Memory B cell (primary cell): ENCODE data around the gene CARS2.
A peak's percentile ranks its signal among the peaks of the same experiment; 100 is the strongest.
"Not testable (repeated sequence)": the region's sequence is repeated elsewhere in the genome, so short reads cannot be mapped to it uniquely, and the experiment has no call there.

Source experiments
- ATAC-seq: fragments of 150-1000 bp; cut with Tn5 transposase; 2 replicates; pipeline ENCODE4 v1.10.0; 2021; ENCODE audit warnings: low read depth, mild to moderate bottlenecking, moderate library complexity
- DNase-seq, 2 donors: peaks; one replicate each; pipeline ENCODE4 v3.0.0; 2022; ENCODE audit warnings: low spot score in 2 of 2
- H3K27ac Mint-ChIP-seq: one replicate; pipeline ENCODE4 v1.8.0; 2022; ENCODE audit warnings: mild to moderate bottlenecking, moderate library complexity, mixed read lengths
- H3K27me3 Mint-ChIP-seq: one replicate; pipeline ENCODE4 v1.8.0; 2022; ENCODE audit warnings: mixed read lengths
- H3K36me3 Mint-ChIP-seq: one replicate; pipeline ENCODE4 v1.8.0; 2022; ENCODE audit warnings: mild to moderate bottlenecking, mixed read lengths
- H3K4me1 Mint-ChIP-seq: one replicate; pipeline ENCODE4 v1.8.0; 2022; ENCODE audit warnings: mixed read lengths
- H3K4me3 Mint-ChIP-seq: one replicate; pipeline ENCODE4 v1.8.0; 2022; ENCODE audit warnings: mild to moderate bottlenecking, moderate library complexity, mixed read lengths
- H3K9me3 Mint-ChIP-seq: one replicate; pipeline ENCODE4 v1.8.0; 2022; ENCODE audit warnings: mixed read lengths

Gene CARS2

GRCh38 chr13:110606281-110606680 lies 99.6 kb downstream of the CARS2 start:
- not testable (repeated sequence) for DNase-seq, H3K4me3 Mint-ChIP-seq, H3K27me3 Mint-ChIP-seq, ATAC-seq, H3K4me1 Mint-ChIP-seq, H3K36me3 Mint-ChIP-seq, H3K9me3 Mint-ChIP-seq, H3K27ac Mint-ChIP-seq

GRCh38 chr13:110605132-110605531 lies 100.8 kb downstream of the CARS2 start:
- H3K9me3 Mint-ChIP-seq: no peaks in the 10 kb centered on the region
- ATAC-seq: no peak

DNA sequence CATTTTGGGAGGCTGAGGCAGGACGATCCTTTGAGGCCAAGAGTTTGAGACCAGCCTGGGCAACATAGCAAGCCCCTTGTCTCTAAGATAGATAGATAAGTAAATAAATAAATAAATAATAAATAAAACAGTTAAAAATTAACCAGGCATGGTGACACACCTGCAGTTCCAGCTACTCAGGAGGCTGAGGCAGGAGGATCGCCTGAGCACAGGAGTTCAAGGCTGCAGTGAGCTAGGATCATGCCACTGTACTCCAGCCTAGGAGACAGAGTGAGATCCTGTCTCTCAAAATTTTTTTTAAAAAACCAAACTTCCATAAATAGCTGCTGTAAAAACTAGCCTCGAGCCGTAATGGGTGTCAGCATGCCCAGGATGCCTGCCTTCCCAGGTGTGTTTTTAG lies 104.9 kb downstream of the CARS2 start:
- Mint-ChIP-seq H3K9me3 (no peaks in the 10 kb centered on the region), H3K4me3 (no peak overlapping the region), H3K4me1 (peaks cover 2% of the 10 kb centered on the region), H3K36me3 (no peaks in the 10 kb centered on the region), H3K27me3 (no peaks in the 10 kb centered on the region), H3K27ac (no peak overlapping the region)
- ATAC-seq (no peak), DNase-seq (no peak)

More at GRCh38 chr13:110605132-110605531, 100.8 kb downstream of the CARS2 start:
- Mint-ChIP-seq H3K4me3 (no peak overlapping the region), H3K27me3 (no peaks in the 10 kb centered on the region), H3K27ac (no peak overlapping the region), H3K36me3 (no peaks in the 10 kb centered on the region), H3K4me1 (peaks cover under 1% of the 10 kb centered on the region)
- DNase-seq: no peak

DNA sequence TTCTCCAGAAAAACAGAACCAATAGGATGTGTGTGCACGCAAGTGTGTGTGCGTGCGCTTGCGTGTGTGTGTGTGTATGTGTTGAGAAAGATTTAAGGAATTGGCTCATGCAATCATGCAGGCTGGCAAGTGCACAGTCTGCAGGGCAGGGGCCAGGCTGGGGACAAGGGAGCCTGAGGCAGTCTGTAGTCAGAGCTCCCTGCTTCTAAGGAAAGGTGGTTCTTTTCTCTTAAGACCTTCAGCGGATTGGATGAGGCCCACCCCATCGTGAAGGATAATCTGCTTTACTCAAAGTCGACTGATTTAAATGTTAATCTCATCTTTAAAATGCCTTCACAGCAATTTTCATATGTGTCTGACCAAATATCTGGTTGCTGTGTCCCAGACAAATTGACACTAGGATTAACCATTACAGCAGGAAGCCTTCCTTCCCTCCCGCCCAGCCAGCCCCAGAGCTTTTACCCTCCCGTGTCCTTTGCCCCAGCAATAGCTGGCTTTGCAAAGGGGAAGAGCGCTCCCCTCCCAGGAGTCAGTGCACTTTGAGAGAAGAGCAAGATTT lies 105.6 kb downstream of the CARS2 start:
- Mint-ChIP-seq H3K36me3 (no peaks in the 10 kb centered on the region), H3K4me3 (no peak overlapping the region), H3K27ac (no peak overlapping the region), H3K4me1 (peaks cover 2% of the 10 kb centered on the region), H3K9me3 (no peaks in the 10 kb centered on the region), H3K27me3 (no peaks in the 10 kb centered on the region)
- DNase-seq: no peak
- ATAC-seq: no peak

GRCh38 chr13:110597041-110597689 lies 108.8 kb downstream of the CARS2 start:
- ATAC-seq (no peak), DNase-seq (no peak)
- no peaks in the 10 kb centered on the region for H3K27me3 Mint-ChIP-seq
- no peaks in the 10 kb centered on the region for H3K36me3 Mint-ChIP-seq
- no peak overlapping the region for H3K27ac Mint-ChIP-seq
- peaks cover 5% of the 10 kb centered on the region for H3K4me1 Mint-ChIP-seq
- H3K4me3 Mint-ChIP-seq: no peak overlapping the region
- H3K9me3 Mint-ChIP-seq: no peaks in the 10 kb centered on the region

DNA sequence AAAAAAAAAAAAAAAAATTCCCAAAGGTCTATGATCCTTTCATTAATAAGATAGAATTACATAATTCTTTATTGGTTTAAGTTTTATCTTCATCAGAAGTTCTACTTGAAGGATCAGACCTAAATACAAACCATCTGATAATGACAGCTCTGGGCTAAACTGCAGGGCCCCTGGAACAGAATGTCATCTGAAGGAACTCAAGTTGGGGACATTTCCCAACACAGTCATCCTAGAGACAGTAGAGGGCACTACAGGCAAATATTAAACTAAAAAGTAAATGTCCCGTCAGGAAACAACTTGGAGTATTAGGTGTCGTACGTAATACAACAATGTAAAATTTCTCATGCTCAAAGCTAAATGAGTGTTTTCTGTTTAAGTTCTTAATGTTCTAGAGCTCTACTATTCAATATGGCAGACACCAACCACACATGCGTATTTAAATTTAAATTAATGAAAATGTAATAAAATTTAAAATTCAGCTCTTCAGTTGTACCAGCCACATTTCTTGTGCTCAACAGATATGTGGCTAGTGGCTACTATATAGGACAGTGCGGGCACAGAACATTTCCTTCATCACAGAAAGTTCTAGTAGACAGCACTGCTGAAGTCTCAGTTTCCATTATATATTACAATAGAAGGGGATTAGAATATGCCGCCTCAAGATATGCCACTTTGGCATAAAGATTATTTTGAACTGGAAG lies 112.3 kb downstream of the CARS2 start:
- DNase-seq (peak in 1 of 2 donors; percentile 30), ATAC-seq (peak; percentile 80)
- Mint-ChIP-seq H3K9me3 (no peaks in the 10 kb centered on the region), H3K4me3 (no peak overlapping the region), H3K27me3 (no peaks in the 10 kb centered on the region), H3K36me3 (no peaks in the 10 kb centered on the region), H3K4me1 (peaks cover 5% of the 10 kb centered on the region), H3K27ac (no peak overlapping the region)

DNA sequence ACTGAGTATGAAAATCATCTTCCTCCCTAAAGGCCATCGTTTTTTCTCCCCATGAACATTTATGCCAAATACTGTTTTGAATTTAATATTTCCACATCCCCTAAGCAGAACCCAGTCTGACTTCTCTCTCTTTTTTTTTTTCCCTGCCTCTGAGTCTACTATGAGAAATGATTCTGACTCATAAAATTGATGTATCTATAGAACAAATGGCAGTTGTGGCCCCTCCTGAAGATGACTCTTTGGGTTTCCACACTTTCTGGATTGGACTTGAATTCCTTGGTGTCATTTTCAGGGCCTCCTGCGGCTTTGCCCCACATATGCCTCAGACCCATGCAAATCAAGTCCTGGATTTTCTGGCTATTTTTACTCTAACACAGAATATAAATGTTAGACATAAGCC lies 113.3 kb downstream of the CARS2 start:
- Mint-ChIP-seq H3K4me3 (no peak overlapping the region), H3K9me3 (no peaks in the 10 kb centered on the region), H3K27me3 (no peaks in the 10 kb centered on the region), H3K4me1 (peaks cover 5% of the 10 kb centered on the region), H3K27ac (no peak overlapping the region), H3K36me3 (no peaks in the 10 kb centered on the region)
- ATAC-seq (no peak), DNase-seq (no peak)
